Esophagus squamous epithelium (tissue), 5 donors: ENCODE measurements around the gene ELMO1. TPM values are rescaled to one million over a fixed set of nuclear protein-coding genes. Genes with fewer than 3 reads are reported as not detected.

Experiments used
- DNase-seq: peaks from one replicate; lab custom pipeline; 2025; lab: John Stamatoyannopoulos, UW
- H3K27ac ChIP-seq, 4 donors: fragments of 200-600 bp; sonication (generic); one replicate each; pipeline ENCODE4 v1.5.1; 2016 to 2019; ENCODE audit warnings: mild to moderate bottlenecking in 1 of 4
- H3K27me3 ChIP-seq, 4 donors: fragments of 200-600 bp; sonication (generic); 1 replicate in 3 of 4; 2 replicates in 1 of 4; pipeline versions ENCODE4 v1.5.1 to v1.6.0; 2017 to 2021; ENCODE audit warnings: antibody characterized with exemption in 1 of 4
- H3K36me3 ChIP-seq, 3 donors: fragments of 200-600 bp; sonication (generic); one replicate each; pipeline ENCODE4 v1.5.1; 2016 to 2019
- H3K4me1 ChIP-seq, 3 donors: fragments of 200-600 bp; sonication (generic); one replicate each; pipeline ENCODE4 v1.5.1; 2017 to 2019
- H3K4me3 ChIP-seq, 4 donors: fragments of 200-600 bp; sonication (generic); 1 replicate in 3 of 4; 2 replicates in 1 of 4; pipeline ENCODE4 v1.5.1; 2016 to 2019; ENCODE audit warnings: mild to moderate bottlenecking in 2 of 4, moderate library complexity in 1 of 4
- H3K9me3 ChIP-seq, 3 donors: fragments of 200-600 bp; sonication (generic); one replicate each; pipeline ENCODE4 v1.5.1; 2016 to 2019
- POLR2A ChIP-seq, 4 donors: fragments of 450-650 bp; IDR thresholded peaks; one replicate each; pipeline ENCODE4 v1.6.1; 2017; ENCODE audit warnings: antibody characterized with exemption in 4 of 4, mild to moderate bottlenecking in 4 of 4, moderate library complexity in 3 of 4
- WGBS, 2 donors: methylation state at CpG; one replicate each; pipeline ENCODE4 v1.1.5; 2018; 5-methylcytosine and 5-hydroxymethylcytosine counted together
- intact Hi-C: fragments of 100-400 bp; cut with DNase I; formaldehyde crosslinking; loops from one replicate; pipeline ENCODE4 v1.15.0; 2022
- total RNA-seq, 4 donors: library from RNA; depleted of rRNA; stranded (reverse); fragments of >200 nt; gene quantifications; one replicate each; pipeline ENCODE4 v1.1.0, GENCODE V29; 2016
- TF ChIP-seq, protein P1 (sequence below), 6 experiments: fragments of 450-650 bp in 4 of 6; fragments of 200-600 bp in 2 of 6; sonication (generic) in 2 of 6; IDR thresholded peaks; one replicate each; pipeline ENCODE4 v1.5.1; 2016 to 2019; ENCODE audit warnings: antibody characterized with exemption in 6 of 6, mild to moderate bottlenecking in 4 of 6, moderate library complexity in 4 of 6
- donor health status: DM: yes; HTN: yes; CAD: no.

Gene ELMO1
- total RNA-seq, 4 donors from 2014 or later, result 0.68 to 36.6 (median 11.8) TPM

DNA sequence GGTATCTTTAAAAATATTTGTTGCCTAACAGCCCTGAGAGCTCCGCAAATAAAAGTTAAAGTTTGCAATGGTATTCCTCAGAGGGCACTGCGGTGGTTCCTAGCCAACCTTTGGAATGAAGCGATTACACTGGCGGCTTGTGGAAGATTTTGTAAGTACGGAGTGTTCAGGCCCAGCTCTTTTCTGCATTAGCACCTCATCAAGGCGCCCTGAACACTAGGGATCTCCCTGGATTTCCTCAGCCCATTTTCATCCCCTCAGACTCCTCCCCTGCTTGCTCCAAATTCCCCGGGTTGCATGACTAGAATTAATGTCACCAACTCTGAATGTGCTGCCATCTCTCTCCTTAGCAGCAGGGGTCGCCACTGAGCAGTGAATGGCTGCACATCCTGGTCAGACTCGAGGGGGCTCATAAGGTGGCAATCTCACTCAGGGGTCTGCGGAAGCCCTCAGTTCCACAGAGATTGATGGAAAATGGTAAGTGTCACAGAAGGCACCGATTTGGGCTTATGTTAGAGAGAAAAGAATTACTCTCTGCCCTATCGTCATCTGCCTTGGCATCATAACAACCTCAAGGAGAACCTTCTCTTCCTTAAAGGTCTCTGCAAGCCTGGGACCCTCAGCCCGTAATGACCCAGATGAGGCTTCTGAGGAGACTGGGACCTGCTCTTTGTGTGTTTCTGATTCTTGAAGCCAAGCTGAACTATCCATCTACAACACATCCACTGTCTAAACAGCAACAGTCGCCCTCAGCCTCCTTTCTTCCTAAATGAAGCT is 461.5 kb downstream of the ELMO1 start:
- no peaks in the 10 kb centered on the region for H3K9me3 ChIP-seq
- no peak for DNase-seq
- no peaks in the 10 kb centered on the region for H3K27me3 ChIP-seq
- H3K36me3 ChIP-seq, result no peaks in the 10 kb centered on the region
- no peak overlapping the region for H3K4me3 ChIP-seq
- no peak for TF ChIP-seq POLR2A (IDR thresholded peaks at IDR 0.05)
- TF ChIP-seq, protein P1, sequence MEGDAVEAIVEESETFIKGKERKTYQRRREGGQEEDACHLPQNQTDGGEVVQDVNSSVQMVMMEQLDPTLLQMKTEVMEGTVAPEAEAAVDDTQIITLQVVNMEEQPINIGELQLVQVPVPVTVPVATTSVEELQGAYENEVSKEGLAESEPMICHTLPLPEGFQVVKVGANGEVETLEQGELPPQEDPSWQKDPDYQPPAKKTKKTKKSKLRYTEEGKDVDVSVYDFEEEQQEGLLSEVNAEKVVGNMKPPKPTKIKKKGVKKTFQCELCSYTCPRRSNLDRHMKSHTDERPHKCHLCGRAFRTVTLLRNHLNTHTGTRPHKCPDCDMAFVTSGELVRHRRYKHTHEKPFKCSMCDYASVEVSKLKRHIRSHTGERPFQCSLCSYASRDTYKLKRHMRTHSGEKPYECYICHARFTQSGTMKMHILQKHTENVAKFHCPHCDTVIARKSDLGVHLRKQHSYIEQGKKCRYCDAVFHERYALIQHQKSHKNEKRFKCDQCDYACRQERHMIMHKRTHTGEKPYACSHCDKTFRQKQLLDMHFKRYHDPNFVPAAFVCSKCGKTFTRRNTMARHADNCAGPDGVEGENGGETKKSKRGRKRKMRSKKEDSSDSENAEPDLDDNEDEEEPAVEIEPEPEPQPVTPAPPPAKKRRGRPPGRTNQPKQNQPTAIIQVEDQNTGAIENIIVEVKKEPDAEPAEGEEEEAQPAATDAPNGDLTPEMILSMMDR (IDR thresholded peaks at IDR 0.05), result peak; percentile 47 to 82 (median 70)
- WGBS, 2 donors, result 73 to 74% methylated on average over 9 to 13 of the region's 14 CpGs
- peaks cover 0 to 16% (median 12%) of the 10 kb centered on the region in 3 donors for H3K4me1 ChIP-seq
- H3K27ac ChIP-seq, result no peak overlapping the region
- intact Hi-C loops, result no loop called here

DNA sequence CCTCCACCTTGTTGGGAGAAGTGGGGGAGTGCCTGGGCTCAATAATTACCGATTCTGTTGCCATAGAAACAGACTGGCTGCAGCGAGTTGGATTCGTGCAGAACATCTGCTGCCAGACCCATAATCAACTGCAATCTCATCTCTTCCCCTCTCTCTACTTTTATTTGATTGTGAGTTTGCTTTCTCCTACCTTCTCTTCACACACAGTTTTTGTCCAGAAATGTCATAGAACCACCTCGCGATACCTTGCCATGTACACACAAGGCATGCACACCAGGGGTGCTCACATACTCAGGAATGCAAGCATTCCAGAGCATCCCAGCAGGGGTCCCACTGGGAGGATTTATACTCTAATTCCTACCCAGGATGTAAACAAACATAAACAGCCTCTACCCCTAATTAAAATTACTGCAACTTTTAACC is 462.1 kb downstream of the ELMO1 start:
- 49 to 61% methylated on average over 5 of the region's 5 CpGs for WGBS, 2 donors
- intact Hi-C loops, result no loop called here

DNA sequence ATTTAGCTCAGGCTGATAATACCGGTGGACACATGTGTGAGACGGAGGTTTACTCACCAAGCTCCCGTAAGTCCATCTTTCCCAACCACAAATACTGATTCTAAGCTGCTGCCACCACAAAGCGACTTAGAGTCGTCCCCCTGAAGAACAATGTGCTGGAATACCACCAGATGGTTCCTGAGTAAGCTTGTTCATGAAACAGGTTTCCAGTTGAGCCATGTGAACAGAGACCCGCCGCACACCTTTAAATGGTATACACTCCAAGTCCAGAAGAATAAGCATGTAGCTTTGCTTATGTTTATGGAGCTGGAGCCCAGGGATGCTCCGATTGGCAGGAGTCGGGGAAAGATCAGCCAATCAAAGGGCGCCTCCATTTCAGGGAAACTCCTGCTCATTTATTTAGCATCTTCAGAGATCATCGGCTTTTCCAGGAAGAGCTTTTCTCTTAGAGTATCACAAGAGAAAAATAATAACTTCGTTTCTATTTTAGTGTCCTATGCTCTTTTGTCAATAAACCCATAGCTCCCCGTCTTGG is 462.7 kb downstream of the ELMO1 start:
- no peak for DNase-seq
- no peaks in the 10 kb centered on the region for H3K36me3 ChIP-seq
- H3K27me3 ChIP-seq, result no peaks in the 10 kb centered on the region
- intact Hi-C loops, result no loop called here
- H3K4me3 ChIP-seq, result no peak overlapping the region
- WGBS, 2 donors, result 74 to 86% methylated on average over 12 to 13 of the region's 13 CpGs
- peaks cover 0 to 16% (median 12%) of the 10 kb centered on the region in 3 donors for H3K4me1 ChIP-seq
- no peak for TF ChIP-seq POLR2A (IDR thresholded peaks at IDR 0.05)
- TF ChIP-seq, protein P1 (IDR thresholded peaks at IDR 0.05), result no peak
- H3K27ac ChIP-seq, result no peak overlapping the region
- no peaks in the 10 kb centered on the region for H3K9me3 ChIP-seq

More for the DNA sequence above, 462.1 kb downstream of the ELMO1 start:
- no peak for TF ChIP-seq POLR2A (IDR thresholded peaks at IDR 0.05)
- TF ChIP-seq, protein P1 (IDR thresholded peaks at IDR 0.05), result no peak
- H3K36me3 ChIP-seq, result no peaks in the 10 kb centered on the region
- DNase-seq, result no peak
- H3K9me3 ChIP-seq, result no peaks in the 10 kb centered on the region
- H3K27ac ChIP-seq, result no peak overlapping the region
- no peak overlapping the region for H3K4me3 ChIP-seq
- H3K27me3 ChIP-seq, result no peaks in the 10 kb centered on the region
- peaks cover 0 to 16% (median 12%) of the 10 kb centered on the region in 3 donors for H3K4me1 ChIP-seq

DNA sequence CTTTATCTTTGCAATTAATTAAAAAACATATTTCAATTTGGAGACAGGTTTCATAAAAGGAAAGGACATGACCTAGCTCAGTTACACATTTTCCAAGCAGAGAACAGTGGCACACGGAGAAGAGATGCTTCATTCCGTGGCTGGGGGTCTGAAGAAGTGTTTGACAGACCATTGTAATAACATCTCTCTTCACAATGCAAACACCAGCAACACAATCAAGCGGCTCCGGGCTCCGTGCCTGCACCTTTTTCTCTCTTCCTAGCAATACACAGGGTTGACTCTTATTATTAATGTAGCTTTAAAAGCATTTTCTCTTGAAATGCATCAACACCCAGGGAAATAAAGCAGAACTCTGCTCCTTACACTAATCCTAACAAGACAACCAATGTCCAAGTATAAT is 463.3 kb downstream of the ELMO1 start:
- no peak overlapping the region for H3K27ac ChIP-seq
- peaks cover 0 to 16% (median 12%) of the 10 kb centered on the region in 3 donors for H3K4me1 ChIP-seq
- 49 to 52% methylated on average over 5 of the region's 5 CpGs for WGBS, 2 donors
- intact Hi-C loops, result no loop called here
- DNase-seq, result no peak
- H3K27me3 ChIP-seq, result no peaks in the 10 kb centered on the region
- no peak overlapping the region for H3K4me3 ChIP-seq
- H3K36me3 ChIP-seq, result no peaks in the 10 kb centered on the region
- TF ChIP-seq, protein P1 (IDR thresholded peaks at IDR 0.05), result no peak
- no peak for TF ChIP-seq POLR2A (IDR thresholded peaks at IDR 0.05)
- H3K9me3 ChIP-seq, result no peaks in the 10 kb centered on the region

DNA sequence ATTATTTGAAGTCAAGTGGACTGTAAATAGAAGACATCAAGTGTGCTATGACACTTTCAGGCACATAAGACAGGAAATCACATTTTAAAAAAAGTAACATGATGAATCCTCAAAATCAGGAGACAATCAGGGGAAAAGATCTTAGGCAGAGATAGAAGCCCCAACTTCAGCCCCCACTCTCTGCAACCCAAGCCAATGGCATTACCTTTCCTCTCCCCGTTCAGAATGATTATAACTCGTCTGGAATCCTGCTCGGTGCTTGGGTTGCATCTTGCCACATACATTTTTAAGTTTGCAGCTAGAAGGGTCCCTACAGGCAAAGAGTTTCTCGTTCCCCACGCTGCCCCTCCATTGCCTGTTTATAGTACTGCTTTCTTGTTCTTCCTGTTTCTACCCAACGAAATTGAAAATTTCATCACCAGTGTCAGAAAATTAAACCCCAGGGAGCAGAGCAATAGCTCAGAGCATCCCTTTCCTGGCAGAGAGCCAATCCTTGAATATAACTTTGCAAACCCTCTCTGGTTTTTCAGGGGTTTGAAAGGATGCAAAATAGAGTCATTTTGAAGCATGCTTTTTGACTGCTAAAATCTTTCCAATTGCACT is 463.9 kb downstream of the ELMO1 start:
- intact Hi-C loops, result no loop called here
- TF ChIP-seq POLR2A (IDR thresholded peaks at IDR 0.05), result no peak
- TF ChIP-seq, protein P1 (IDR thresholded peaks at IDR 0.05), result no peak
- no peak overlapping the region for H3K27ac ChIP-seq
- DNase-seq, result no peak
- H3K9me3 ChIP-seq, result no peaks in the 10 kb centered on the region
- WGBS, 2 donors, result 57% methylated on average over 6 of the region's 6 CpGs
- H3K36me3 ChIP-seq, result no peaks in the 10 kb centered on the region
- peaks cover 0 to 16% (median 12%) of the 10 kb centered on the region in 3 donors for H3K4me1 ChIP-seq
- no peak overlapping the region for H3K4me3 ChIP-seq
- H3K27me3 ChIP-seq, result no peaks in the 10 kb centered on the region
